ENCODE results near the gene DDX39B. TPM values are rescaled to one million over a fixed set of nuclear protein-coding genes. Genes with fewer than 3 reads are reported as not detected.

DDX39B gene
- total RNA-seq, 1 donor from 2014 or later: 145 TPM

GRCh38 chr6:31577579-31577966 is 35.8 kb upstream of the DDX39B start:
- no peak for ATAC-seq (ENCODE audit: poor library complexity)
- intact Hi-C loops (cut with DNase I): no loop called here
- no peak for DNase-seq

- DNase-seq (no peak), ATAC-seq (ENCODE audit: poor library complexity) (no peak)
- intact Hi-C loops (cut with DNase I): no loop called here
Measured at GRCh38 chr6:31576897-31577578, 35.2 kb upstream of the DDX39B start.

DNA sequence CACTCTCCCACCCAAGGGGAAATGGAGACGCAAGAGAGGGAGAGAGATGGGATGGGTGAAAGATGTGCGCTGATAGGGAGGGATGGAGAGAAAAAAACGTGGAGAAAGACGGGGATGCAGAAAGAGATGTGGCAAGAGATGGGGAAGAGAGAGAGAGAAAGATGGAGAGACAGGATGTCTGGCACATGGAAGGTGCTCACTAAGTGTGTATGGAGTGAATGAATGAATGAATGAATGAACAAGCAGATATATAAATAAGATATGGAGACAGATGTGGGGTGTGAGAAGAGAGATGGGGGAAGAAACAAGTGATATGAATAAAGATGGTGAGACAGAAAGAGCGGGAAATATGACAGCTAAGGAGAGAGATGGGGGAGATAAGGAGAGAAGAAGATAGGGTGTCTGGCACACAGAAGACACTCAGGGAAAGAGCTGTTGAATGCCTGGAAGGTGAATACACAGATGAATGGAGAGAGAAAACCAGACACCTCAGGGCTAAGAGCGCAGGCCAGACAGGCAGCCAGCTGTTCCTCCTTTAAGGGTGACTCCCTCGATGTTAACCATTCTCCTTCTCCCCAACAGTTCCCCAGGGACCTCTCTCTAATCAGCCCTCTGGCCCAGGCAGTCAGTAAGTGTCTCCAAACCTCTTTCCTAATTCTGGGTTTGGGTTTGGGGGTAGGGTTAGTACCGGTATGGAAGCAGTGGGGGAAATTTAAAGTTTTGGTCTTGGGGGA is 34.3 kb upstream of the DDX39B start:
- ATAC-seq (ENCODE audit: poor library complexity): no peak
- DNase-seq: no peak
- intact Hi-C loops (cut with DNase I): no loop called here

DNA sequence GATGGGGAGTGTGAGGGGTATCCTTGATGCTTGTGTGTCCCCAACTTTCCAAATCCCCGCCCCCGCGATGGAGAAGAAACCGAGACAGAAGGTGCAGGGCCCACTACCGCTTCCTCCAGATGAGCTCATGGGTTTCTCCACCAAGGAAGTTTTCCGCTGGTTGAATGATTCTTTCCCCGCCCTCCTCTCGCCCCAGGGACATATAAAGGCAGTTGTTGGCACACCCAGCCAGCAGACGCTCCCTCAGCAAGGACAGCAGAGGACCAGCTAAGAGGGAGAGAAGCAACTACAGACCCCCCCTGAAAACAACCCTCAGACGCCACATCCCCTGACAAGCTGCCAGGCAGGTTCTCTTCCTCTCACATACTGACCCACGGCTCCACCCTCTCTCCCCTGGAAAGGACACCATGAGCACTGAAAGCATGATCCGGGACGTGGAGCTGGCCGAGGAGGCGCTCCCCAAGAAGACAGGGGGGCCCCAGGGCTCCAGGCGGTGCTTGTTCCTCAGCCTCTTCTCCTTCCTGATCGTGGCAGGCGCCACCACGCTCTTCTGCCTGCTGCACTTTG is 33.6 kb upstream of the DDX39B start, which contains the start of gene TNF:
TSS of gene TNF (plus strand) at position 231 of the 567 bp plus-strand sequence. CDS start at position 408, 177 bp downstream.
- DNase-seq: peak; percentile 67
- intact Hi-C loops (cut with DNase I): no loop called here
- peak; percentile 56 for ATAC-seq (ENCODE audit: poor library complexity)

- DNase-seq (no peak), ATAC-seq (ENCODE audit: poor library complexity) (no peak)
- intact Hi-C loops (cut with DNase I): no loop called here
Measured at GRCh38 chr6:31574106-31575061, 32.6 kb upstream of the DDX39B start.

- DNase-seq (no peak), ATAC-seq (ENCODE audit: poor library complexity) (no peak)
- intact Hi-C loops (cut with DNase I): no loop called here
Measured at GRCh38 chr6:31573239-31574105, 31.7 kb upstream of the DDX39B start.

- DNase-seq (no peak), ATAC-seq (ENCODE audit: poor library complexity) (no peak)
- intact Hi-C loops (cut with DNase I): no loop called here
Measured at GRCh38 chr6:31572041-31572911, 30.5 kb upstream of the DDX39B start, which contains the start of gene LTA. Gene LTA (plus strand): TSS chr6:31572289. CDS start chr6:31572743, 454 bp downstream.

DNA sequence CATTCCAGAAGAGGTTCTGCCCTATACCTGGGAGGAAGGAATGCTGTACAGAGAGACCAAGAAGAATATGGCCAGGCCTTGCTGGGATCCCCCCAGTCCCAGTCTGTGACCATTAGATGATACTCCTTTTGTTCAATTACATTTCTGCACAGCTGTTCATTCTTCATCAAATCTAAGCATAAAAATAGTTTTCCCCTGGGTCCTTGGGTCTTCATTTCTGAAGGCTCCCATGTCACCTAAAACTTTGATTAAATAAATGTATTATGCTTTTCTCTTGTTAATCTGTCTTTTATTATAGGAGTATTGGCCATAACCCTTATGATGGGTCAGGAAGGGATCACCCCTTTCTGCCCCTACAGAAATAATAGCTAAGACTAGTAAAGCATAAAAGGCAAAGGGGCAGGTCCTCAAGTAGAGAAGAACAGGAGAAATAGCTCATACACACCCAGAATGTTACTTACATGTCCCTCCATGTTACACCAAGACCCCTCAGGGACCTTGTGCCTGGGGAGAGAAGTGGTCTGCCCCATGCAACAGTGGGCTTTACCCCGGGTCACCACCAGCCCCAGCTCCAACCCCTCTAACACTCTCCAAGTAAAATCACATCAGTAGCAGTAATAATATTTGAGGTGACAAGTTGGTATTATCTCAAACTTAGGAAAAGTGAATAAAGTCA is 28.2 kb upstream of the DDX39B start:
- intact Hi-C loops (cut with DNase I): no loop called here
- DNase-seq (no peak), ATAC-seq (ENCODE audit: poor library complexity) (no peak)

GRCh38 chr6:31568537-31568961 is 26.7 kb upstream of the DDX39B start:
- ATAC-seq (ENCODE audit: poor library complexity): peak; percentile 61
- intact Hi-C loops (cut with DNase I): no loop called here

DNA sequence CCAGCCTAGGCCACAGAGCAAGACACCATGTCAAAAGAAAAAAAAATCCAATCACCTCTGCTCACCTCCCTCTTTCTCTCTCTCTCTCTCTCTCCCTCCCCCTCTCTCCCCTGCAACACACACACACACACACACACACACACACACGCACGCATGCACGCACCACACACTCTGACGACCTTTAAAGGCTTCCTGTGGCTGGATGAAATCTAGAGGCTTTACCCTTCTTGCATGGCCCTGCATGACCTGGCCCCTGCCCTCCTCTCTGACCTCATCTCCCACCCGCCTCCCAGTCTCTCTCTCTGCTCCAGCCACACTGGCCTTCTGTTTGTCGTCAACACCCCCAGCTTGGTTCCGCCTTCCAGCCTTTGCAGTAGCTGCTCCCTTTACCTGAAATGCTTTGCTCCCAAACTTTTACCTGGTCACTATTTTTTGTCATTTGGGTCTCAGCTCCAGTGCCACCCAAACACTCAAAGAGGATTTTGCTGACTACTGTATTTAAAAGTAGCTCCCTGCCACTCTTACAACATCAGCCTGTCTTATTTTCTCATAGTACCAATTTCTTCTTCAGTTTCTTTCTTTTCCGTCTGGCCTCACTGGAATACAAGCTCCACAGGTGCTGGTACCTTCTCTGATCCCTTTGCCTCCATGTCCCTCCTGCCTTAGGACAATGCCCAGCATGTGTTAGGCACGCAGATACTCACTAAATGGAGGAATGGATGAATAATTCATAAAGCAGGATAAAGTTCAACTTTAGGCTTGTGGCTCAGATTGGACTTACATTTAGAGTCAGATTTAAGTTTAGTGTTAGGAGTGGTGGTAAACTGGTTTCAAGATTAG is 25.9 kb upstream of the DDX39B start:
- no peak for ATAC-seq (ENCODE audit: poor library complexity)
- intact Hi-C loops (cut with DNase I): no loop called here

More at GRCh38 chr6:31568537-31568961, 26.7 kb upstream of the DDX39B start:
- DNase-seq: no peak

GRCh38 chr6:31560697-31561058 is 18.9 kb upstream of the DDX39B start:
- intact Hi-C loops (cut with DNase I): no loop called here

More for the DNA sequence above, 25.9 kb upstream of the DDX39B start:
- DNase-seq: no peak

DNA sequence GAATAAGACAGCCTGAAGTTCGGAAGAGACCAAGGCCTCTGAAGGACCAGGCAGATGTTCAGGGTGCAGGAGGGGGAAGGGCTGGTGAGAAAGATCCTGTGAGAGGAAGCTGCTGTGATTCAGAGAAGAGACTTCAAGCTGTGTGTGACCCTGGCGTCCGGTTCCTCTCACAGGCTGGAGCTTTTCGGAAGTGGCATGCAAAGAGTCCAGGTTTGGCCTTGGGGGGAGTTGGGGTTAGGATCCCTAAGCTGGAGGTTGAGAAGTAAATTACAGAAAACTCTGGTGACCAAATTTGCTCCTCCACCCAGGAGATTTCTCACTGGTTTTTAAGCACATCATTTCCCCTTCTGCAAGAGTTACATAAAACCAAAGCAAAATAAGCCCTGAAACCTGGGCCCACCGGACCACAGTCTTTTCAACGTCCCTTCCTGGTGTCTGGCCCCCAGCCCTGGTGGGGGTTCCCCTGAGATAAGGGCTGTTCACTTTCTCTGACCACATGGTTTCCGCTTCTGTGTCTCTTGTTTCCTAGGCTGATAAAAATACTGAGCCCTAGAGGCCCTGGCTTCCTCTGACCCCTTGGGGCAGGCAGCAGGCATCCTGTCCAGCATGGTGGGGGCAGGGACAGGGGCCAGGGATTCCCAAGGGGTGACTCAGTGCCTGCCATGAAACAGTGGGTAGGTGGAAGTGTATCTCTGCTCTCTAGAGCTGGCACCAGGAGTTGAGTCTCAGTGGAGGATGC is 18.3 kb upstream of the DDX39B start:
- intact Hi-C loops (cut with DNase I): no loop called here
- peak; percentile 74 for ATAC-seq (ENCODE audit: poor library complexity)
- DNase-seq: peak; percentile 80

More at GRCh38 chr6:31560697-31561058, 18.9 kb upstream of the DDX39B start:
- DNase-seq (no peak), ATAC-seq (ENCODE audit: poor library complexity) (no peak)

DNA sequence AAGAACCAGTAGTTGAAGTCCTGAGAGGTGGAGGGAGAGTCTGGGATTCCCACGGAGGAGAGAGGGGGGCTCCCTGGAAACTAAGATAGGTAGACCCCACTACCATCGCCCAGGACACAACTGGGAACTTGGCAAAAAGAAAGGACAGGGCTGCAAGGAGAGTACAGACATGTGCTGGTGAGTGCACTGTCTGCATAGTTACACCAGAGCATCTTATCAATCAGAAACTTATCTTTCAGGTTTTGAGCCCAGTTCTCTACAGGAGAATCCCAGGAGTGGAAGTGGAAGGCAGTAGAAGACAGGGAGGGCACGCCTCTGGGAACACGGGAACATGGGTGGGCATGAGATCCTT is 17.8 kb upstream of the DDX39B start:
- intact Hi-C loops (cut with DNase I): no loop called here
- no peak for DNase-seq
- ATAC-seq (ENCODE audit: poor library complexity): no peak

- intact Hi-C loops (cut with DNase I): no loop called here
- DNase-seq (peak; percentile 51), ATAC-seq (ENCODE audit: poor library complexity) (peak; percentile 61)
Measured at GRCh38 chr6:31558631-31559500, 17.1 kb upstream of the DDX39B start.
